ENCODE measurements around the gene DYNLRB2. TPM values are rescaled to one million over a fixed set of nuclear protein-coding genes. Genes with fewer than 3 reads are reported as not detected.

Gene DYNLRB2
- not detected in 2 replicates for total RNA-seq (2014; rRNA removed; shearing (Covaris generic); ENCODE audit: low replicate concordance)

DNA sequence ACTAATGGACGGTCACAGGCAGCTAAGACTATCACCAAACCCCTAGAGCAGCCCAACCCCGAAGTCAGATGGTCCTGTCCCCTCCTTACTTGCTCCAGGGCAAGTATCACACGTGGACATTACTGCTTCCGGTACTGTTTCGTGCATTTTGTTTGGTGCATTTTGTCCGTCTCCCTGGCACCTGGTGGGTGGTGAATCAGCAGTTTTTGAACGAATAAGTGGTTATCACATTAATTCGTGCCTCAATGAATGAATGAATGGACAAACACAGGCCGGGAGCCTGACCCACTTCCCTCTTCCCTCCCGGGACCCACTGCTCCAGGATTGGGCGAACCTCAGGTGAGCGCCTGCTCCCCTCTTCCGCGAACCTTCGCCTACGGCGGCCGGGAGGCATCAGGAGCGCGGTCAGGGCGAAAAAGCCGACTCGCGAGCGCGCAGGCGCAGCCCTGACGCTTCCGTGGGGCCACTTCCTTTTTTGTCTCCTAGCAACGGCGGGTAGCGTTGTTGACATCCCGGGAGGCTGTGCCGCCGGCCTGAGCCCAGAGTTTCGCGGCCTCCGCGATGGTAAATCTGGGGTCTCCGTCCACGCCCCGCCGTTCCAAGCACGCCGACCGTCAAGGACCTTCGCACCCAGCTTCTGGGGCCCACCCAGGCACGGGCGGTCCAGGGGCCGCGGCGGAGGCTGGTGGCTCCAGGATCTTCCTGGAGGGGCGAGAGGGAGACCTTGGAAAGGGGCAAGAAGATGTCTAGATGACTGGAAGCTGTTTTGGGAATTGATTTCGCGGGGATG lies at the start of gene DYNLRB2:
Gene DYNLRB2 (plus strand): TSS at position 478 of the 790 bp plus-strand sequence. CDS start 84 bp downstream, at position 562.
- Histone ChIP-seq H3K36me3 (no peaks in the 10 kb centered on the region), H3K9me3 (no peaks in the 10 kb centered on the region), H3K27me3 (no peaks in the 10 kb centered on the region), H3K4me3 (peak within 1 kb of the TSS; percentile 47)
- peak; percentile 79 for DNase-seq

DNA sequence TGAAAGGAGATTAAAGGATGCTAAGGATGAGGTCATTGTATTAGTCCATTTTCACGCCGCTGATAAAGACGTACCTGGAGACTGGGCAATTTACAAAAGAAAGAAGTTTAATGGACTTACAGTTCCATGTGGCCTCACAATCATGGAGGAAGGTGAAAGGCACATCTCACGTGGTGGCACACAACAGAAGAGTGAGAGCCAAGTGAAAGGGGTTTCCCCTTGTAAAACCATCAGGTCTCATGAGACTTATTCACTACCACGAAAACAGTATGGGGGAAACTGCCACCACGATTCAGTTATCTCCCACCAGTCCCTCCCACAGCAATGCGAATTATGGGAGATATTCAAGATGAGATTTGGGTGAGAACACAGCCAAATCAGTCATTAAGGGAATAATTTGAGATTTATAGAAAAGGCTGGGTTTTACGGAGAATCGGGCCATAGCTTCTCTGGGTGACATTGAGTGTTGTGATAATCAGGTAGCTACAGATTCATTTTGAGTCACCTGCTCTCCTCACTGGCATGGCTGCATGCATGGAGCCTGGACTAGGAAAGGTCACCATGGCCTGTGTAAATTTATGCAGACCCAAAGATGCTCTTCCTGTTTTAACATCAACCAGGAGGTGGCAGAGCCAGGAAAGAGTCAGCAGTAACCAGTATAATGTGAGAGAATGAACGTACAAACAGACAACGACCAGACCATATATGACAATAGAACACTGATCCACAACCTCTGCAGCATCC lies 40.5 kb upstream of the DYNLRB2 start:
- no peak for DNase-seq
- H3K9me3 ChIP-seq: no peaks in the 10 kb centered on the region
- no peak overlapping the region for H3K4me3 ChIP-seq
- no peaks in the 10 kb centered on the region for H3K27me3 ChIP-seq
- H3K36me3 ChIP-seq: no peaks in the 10 kb centered on the region

DNA sequence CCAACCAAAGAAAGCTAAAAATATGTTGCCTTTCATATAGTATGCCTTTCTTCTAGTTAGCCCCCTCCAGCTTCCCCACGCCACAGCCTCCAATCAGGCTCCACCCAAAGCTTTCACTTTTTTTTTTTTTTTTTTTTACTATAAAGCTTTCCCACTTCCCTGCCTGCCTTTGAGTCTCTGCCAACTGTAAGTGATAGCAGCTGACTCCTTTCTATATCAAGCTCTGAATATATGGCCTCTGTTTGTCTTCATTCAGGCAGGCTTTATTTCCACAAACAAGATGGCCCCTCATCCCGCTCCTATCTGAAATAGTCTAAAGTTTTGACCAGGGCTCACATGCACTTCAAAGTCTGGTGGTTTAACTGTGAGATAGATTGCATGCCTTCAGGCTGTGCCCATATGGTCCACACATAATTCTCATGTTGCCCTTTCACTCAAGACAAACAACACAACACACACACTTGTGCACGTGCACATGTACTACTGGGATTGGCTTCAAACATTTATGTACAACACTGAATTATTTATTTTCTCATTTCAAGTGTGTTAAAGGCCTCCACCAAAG lies 39.8 kb upstream of the DYNLRB2 start:
- no peaks in the 10 kb centered on the region for H3K36me3 ChIP-seq
- H3K27me3 ChIP-seq: no peaks in the 10 kb centered on the region
- no peak for DNase-seq
- no peak overlapping the region for H3K4me3 ChIP-seq
- H3K9me3 ChIP-seq: no peaks in the 10 kb centered on the region

DNA sequence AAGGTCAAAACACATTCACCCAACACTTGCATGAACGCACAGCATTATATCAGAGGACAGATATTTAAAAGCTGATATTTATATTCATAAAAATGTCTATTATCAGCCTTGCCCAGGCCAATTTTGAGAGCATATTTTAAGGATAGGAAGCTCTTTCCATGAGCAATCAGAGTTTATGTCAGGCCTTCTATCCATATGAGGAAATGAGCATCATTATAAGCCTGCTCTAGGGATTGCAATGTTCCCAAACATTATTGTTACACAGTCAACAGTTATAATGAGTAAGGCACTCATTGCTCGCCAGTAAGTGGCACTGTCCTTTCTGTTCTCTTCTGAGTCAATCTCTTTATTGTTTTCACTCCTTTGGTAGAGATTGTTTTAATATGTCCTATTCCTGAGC lies 37.7 kb upstream of the DYNLRB2 start:
- Histone ChIP-seq H3K9me3 (no peaks in the 10 kb centered on the region), H3K4me3 (no peak overlapping the region), H3K36me3 (no peaks in the 10 kb centered on the region), H3K27me3 (no peaks in the 10 kb centered on the region)
- no peak for DNase-seq

DNA sequence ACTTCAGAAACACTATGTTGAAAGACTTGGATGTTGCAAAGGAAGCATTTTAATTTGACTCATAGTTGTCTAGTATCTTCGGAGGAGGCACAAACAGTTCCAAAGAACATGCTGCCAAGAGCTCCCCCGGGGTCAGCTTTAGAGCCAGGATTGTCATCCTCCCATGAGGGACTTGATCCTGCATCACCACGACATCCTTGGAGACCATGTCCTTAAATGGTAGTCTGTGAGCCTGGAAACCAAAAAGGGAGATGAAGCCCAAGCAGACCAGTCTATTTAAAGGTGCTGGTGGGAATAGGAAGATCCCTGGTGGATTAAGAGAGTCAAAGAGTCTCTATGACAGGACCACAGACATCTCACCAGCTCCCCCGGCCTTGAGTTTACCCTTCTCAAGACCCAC lies 33.3 kb upstream of the DYNLRB2 start:
- Histone ChIP-seq H3K9me3 (no peaks in the 10 kb centered on the region), H3K27me3 (no peaks in the 10 kb centered on the region), H3K36me3 (no peaks in the 10 kb centered on the region), H3K4me3 (no peak overlapping the region)
- DNase-seq: no peak

DNA sequence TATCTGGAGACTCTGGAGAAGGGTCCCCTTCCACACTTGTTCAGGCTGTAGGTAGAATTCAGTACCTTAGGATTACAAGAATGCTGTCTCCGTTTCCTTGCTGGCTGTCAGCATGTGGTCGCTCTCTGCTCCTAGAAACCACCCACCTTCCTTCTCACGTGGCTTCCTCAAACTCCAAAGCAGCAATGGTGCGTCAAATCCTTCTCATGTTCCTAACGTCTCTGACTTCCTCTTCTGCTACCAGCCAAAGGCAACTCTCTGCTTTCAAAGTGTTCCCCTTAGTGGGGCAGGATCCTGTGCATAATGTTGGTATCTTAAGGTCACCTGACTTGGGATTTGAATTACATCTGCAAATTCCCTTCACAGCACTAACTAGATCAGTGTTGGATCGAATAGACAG lies 30.9 kb upstream of the DYNLRB2 start:
- H3K9me3 ChIP-seq: no peaks in the 10 kb centered on the region
- no peaks in the 10 kb centered on the region for H3K27me3 ChIP-seq
- no peak overlapping the region for H3K4me3 ChIP-seq
- H3K36me3 ChIP-seq: no peaks in the 10 kb centered on the region
- DNase-seq: no peak

DNA sequence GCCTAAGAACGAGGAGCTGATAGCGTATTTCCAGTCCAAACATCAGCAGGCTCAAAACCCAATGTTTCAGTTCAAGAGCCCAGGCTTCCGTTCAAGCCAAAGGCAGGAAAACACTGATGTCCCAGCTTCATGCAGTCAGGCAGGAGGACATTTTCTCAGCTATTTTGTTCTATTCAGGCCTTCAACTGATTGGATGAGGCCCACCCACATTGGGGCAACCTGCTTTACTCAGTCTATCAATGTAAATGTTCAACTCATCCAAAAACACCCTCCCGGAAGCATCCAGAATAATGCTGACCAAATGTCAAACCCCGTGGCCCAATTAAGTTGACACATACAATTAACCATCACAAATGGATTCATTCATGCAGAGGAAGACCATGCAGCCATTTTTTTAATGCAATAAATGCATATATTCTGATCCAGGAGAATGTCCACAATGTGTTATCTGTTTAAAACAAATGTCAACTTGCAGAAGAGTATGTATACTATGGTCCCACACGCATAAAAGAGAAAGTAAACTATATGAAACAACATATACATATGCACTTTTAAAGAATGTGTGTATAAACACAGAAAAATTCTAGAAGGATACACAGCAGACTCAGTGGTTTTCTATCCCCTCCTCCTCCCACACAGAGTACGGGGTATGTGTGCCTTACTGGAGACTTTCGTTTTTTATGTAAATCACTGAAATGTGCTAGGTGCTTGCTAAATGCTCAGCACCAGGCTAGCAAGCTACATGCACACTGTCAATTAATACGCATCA lies 28.8 kb upstream of the DYNLRB2 start:
- DNase-seq: no peak
- no peaks in the 10 kb centered on the region for H3K36me3 ChIP-seq
- H3K27me3 ChIP-seq: no peaks in the 10 kb centered on the region
- H3K9me3 ChIP-seq: no peaks in the 10 kb centered on the region
- H3K4me3 ChIP-seq: no peak overlapping the region

DNA sequence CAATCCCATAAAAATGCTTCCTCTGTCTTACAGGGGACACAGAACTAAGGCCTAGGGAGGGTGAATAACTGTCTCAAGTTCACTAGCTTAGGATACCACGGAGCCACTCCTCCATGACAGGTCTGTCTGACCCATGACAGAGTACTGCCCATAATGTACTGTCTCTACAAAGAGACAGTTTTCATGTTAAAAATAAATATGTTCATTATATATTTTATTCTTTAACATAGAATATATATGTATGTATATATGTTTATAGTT lies 28.3 kb upstream of the DYNLRB2 start:
- no peak for DNase-seq
- Histone ChIP-seq H3K4me3 (no peak overlapping the region), H3K36me3 (no peaks in the 10 kb centered on the region), H3K27me3 (no peaks in the 10 kb centered on the region), H3K9me3 (no peaks in the 10 kb centered on the region)

DNA sequence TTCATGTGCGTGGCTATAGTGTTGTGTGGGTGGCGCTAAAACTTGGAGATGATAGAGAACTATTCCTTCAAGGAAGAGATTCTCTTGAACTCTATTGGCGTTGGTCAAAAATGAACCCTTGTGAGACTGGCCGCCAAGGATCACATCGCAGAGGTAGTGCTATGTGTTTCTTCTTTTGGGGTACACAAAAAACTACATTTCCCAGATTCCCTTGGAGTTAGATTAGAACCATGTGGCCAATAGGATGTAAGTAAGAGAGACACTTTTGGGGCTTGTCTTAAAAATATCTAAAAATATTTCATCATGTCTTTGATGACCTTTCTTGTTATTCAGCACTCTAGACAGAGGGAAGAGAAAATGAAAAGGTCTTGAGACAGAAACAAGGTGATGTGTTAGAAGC lies 25.4 kb upstream of the DYNLRB2 start:
- H3K9me3 ChIP-seq: no peaks in the 10 kb centered on the region
- H3K4me3 ChIP-seq: no peak overlapping the region
- no peaks in the 10 kb centered on the region for H3K27me3 ChIP-seq
- DNase-seq: no peak
- H3K36me3 ChIP-seq: no peaks in the 10 kb centered on the region

DNA sequence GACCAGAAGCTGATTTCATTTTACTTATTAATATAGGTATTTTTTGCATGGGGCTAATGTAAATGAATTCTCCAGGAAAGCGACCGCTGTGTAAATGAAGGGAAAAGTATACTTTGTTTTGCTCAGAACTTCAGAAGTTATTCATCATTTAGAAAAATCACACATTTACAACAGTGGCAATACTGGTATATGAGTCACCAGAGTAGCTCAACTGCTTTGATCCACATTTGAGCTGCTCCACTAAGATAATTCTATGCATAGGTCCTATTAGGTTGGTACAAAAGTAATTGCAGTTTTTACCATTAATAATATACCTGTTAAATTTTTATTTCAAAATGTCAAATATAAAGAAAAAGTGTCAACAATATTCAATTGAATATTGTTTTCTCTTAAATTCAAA lies 22.9 kb upstream of the DYNLRB2 start:
- Histone ChIP-seq H3K9me3 (no peaks in the 10 kb centered on the region), H3K27me3 (no peaks in the 10 kb centered on the region), H3K4me3 (no peak overlapping the region), H3K36me3 (no peaks in the 10 kb centered on the region)
- DNase-seq: no peak

DNA sequence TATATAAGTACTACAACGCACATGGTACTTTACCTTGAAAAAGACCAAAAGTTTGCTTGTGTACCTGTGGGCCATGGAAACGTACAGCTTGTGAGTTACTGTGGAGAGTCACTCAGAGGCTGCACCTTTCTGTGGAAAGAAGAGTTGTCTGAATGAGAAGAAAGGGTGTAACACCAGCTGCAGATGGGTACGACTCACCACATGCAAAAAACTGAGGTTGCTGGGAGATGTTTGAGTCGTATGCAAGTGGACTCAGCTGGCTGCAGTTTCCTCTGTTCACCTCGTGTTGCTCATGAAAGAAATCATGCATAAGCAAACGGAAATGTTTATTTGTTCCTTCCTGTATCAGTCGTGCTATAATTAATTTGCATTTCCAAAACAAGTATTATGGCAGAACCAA lies 22.4 kb upstream of the DYNLRB2 start:
- Histone ChIP-seq H3K27me3 (no peaks in the 10 kb centered on the region), H3K9me3 (no peaks in the 10 kb centered on the region), H3K4me3 (no peak overlapping the region), H3K36me3 (no peaks in the 10 kb centered on the region)
- no peak for DNase-seq

DNA sequence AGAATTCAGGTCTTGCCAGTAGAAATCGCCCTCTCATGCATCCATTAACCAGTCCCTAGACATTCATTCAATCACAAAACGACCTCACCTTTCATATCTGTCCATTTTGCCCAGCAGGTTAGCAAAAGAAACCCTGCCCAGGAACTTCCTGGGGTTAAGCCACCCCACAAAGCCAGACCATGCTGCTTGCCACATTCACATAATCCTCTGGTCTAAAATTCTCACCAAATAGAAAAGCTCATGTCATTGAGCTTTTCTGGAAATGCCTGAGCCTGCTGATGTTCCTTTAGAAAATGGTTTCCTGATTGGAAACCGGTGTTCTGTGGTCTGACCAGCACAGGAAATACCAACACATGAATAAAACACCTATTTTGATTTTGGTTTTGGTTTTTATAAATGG lies 21.6 kb upstream of the DYNLRB2 start:
- Histone ChIP-seq H3K36me3 (no peaks in the 10 kb centered on the region), H3K27me3 (no peaks in the 10 kb centered on the region), H3K4me3 (no peak overlapping the region), H3K9me3 (no peaks in the 10 kb centered on the region)
- DNase-seq: no peak

DNA sequence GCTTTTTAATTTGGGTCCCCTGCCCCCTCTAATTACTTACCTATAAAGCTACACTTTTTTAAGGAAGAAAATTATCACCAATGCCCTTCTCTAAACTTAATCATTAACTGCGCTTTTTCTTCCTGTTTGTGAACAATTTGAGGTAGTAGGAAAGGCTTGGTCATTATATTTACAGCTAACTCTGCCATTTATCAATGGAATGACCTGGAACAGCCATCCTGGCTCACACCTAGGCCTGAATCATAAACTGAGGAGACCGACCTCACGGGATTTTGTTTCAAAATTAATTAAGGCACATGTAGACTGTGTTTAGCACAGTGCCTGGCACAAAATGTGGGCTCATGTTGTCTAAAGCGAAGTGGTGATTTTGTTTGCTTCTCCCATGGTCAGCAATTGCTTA lies 15.4 kb upstream of the DYNLRB2 start:
- DNase-seq: no peak

DNA sequence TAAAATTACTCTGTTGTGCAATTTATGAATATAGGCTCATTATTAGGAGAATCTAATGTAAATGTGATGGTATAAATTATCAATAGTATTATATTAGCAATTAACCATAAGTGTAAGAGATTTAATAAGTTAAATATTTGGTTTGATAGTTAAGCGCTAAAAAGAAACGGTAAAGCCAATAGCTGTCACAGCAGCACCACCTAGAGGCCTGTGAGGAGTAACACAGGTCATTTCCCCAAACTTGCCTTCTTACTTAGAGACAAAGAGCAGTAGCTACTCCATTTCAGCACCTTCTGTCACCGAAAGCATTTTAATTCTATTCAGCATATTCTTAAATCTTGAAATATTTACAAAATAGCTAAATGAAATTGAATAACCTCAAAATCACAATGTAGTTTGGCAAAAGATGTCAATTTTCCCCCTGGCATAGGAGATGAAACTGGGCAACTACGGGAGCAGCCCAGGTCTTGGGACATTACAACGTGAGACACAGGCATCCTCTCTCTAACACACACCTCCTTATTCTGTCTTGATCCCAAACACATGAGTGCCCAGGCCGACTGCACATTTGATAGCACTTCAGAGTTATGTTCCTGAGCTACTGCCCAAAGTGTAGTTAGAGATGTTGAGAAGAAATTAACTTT lies 14.3 kb upstream of the DYNLRB2 start:
- no peak for DNase-seq
- H3K36me3 ChIP-seq: no peaks in the 10 kb centered on the region
- H3K4me3 ChIP-seq: no peak overlapping the region
- H3K9me3 ChIP-seq: no peaks in the 10 kb centered on the region
- H3K27me3 ChIP-seq: no peaks in the 10 kb centered on the region

More for the DNA sequence above, 15.4 kb upstream of the DYNLRB2 start:
- no peaks in the 10 kb centered on the region for H3K36me3 ChIP-seq
- no peak overlapping the region for H3K4me3 ChIP-seq
- no peaks in the 10 kb centered on the region for H3K27me3 ChIP-seq
- H3K9me3 ChIP-seq: no peaks in the 10 kb centered on the region

DNA sequence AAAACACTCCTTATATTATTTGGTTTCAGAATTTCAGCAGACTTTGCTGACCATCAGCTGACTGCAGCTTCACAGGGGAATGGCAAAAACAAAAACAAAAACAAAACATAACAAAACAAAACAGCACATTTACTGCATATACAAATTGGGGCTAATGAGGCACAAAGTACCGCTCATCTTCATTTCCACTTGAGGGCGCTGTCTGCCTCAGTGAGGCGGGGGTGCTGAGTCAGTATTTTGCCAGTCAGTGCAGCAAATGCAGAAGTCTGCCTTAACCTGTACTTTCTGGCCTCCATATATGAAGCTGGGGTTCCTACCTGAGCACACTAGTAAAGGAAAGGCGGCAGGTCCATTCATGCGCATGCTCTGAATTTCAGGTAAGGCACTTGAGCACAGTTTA lies 13.5 kb upstream of the DYNLRB2 start:
- DNase-seq: peak; percentile 1
- H3K36me3 ChIP-seq: no peaks in the 10 kb centered on the region
- no peak overlapping the region for H3K4me3 ChIP-seq
- no peaks in the 10 kb centered on the region for H3K27me3 ChIP-seq
- H3K9me3 ChIP-seq: no peaks in the 10 kb centered on the region

DNA sequence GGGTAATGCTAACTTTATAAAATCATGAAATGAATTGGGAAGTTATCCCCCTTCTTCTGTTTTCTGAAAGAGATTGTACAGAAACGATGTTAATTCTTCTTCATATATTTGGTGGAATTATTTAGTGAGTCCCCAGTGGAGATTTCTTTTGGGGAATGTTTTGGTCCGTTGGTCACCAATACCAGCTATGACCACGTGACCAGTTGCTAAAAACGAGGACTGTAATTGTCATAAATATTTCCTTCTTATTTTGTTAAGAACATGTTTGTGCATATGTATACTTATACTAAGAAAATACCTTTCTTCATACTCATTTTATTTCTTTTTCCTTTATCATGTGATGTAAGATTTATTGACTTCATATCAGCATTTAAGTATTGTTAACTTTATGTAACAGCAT lies 10.3 kb upstream of the DYNLRB2 start:
- Histone ChIP-seq H3K9me3 (no peaks in the 10 kb centered on the region), H3K36me3 (no peaks in the 10 kb centered on the region), H3K4me3 (no peak overlapping the region), H3K27me3 (no peaks in the 10 kb centered on the region)
- no peak for DNase-seq

DNA sequence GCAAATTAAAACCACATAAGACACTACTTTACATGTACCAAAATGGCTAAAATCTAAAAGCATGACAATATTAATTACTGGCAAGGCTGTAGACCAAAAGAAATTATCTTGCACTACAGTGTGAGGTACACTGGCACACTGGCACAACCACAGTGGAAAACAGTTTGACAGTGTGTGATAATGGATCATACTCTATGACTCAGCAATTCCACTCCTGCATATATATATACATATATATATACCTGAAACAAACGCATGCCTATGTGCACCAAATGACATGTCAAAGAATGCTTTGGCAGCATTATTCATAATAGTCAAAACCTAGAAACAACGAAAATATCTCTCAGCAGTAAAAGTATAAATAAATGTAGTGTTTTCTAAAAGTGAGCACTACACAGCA lies 4.6 kb upstream of the DYNLRB2 start:
- DNase-seq: no peak
- no peaks in the 10 kb centered on the region for H3K27me3 ChIP-seq
- H3K36me3 ChIP-seq: no peaks in the 10 kb centered on the region
- no peaks in the 10 kb centered on the region for H3K9me3 ChIP-seq
- no peak overlapping the region for H3K4me3 ChIP-seq
